GM23338 (cell line): ENCODE data around the gene ERVK3-1. TPM values are rescaled to one million over a fixed set of nuclear protein-coding genes. Genes with fewer than 3 reads are reported as not detected.

Experiments used
- ATAC-seq: fragments of 200-7000 bp; cut with Tn5 transposase; 3 replicates; pipeline ENCODE4 v1.9.1; 2020
- DNase-seq: peaks from one replicate; pipeline ENCODE4 v3.0.0-alpha.2; 2015; ENCODE audit warnings: low spot score
- H2AFZ ChIP-seq: fragments of 200-600 bp; sonication (generic); 2 replicates; pipeline ENCODE4 v1.8.0; 2016; ENCODE audit warnings: antibody characterized with exemption, mild to moderate bottlenecking, moderate library complexity
- H3F3A ChIP-seq: fragments of 200-600 bp; sonication (generic); replicated peaks from 2 replicates; pipeline ENCODE4 v1.8.0; 2017; ENCODE audit warnings: antibody characterized with exemption, mixed run types, low read depth
- H3K27ac ChIP-seq: fragments of 200-600 bp; sonication (generic); 2 replicates; pipeline ENCODE4 v1.6.1; 2016; ENCODE audit warnings: low read depth
- H3K27me3 ChIP-seq: fragments of 200-600 bp; sonication (generic); 2 replicates; pipeline ENCODE4 v1.8.0; 2016; ENCODE audit warnings: mild to moderate bottlenecking, mixed run types, moderate library complexity; ENCODE audit not compliant: insufficient read depth
- H3K36me3 ChIP-seq: fragments of 200-600 bp; sonication (generic); 2 replicates; pipeline ENCODE4 v1.8.0; 2016; ENCODE audit warnings: mild to moderate bottlenecking; ENCODE audit not compliant: insufficient read depth
- H3K4me1 ChIP-seq: fragments of 200-600 bp; sonication (generic); 2 replicates; pipeline ENCODE4 v1.8.0; 2016; ENCODE audit warnings: mild to moderate bottlenecking, moderate library complexity; ENCODE audit not compliant: insufficient read depth
- H3K4me2 ChIP-seq: fragments of 200-600 bp; sonication (generic); 2 replicates; pipeline ENCODE4 v1.7.1; 2017; ENCODE audit warnings: mixed run types
- H3K4me3 ChIP-seq: fragments of 200-600 bp; sonication (generic); 2 replicates; pipeline ENCODE4 v1.6.1; 2016; ENCODE audit warnings: mixed run types
- H3K79me2 ChIP-seq: fragments of 200-600 bp; sonication (generic); replicated peaks from 2 replicates; pipeline ENCODE4 v1.8.0; 2017; ENCODE audit warnings: mild to moderate bottlenecking; ENCODE audit not compliant: insufficient read depth
- H3K9me2 ChIP-seq: fragments of 200-600 bp; sonication (generic); 2 replicates; pipeline ENCODE4 v1.8.0; 2017; ENCODE audit not compliant: insufficient read depth
- H4K20me1 ChIP-seq: fragments of 200-600 bp; sonication (generic); replicated peaks from 2 replicates; pipeline ENCODE4 v1.8.0; 2017; ENCODE audit warnings: mild to moderate bottlenecking; ENCODE audit not compliant: insufficient read depth
- H3K27ac Mint-ChIP-seq: 2 replicates; pipeline ENCODE4 v1.8.0; 2020; ENCODE audit warnings: inconsistent platforms, mild to moderate bottlenecking, moderate library complexity, mixed read lengths
- H3K27me3 Mint-ChIP-seq: 3 replicates; pipeline ENCODE4 v1.8.0; 2022; ENCODE audit warnings: low read depth, mild to moderate bottlenecking, moderate library complexity, mixed read lengths, inconsistent platforms; ENCODE audit not compliant: insufficient read depth, poor library complexity
- H3K36me3 Mint-ChIP-seq: 3 replicates; pipeline ENCODE4 v1.8.0; 2021; ENCODE audit warnings: low read depth, mild to moderate bottlenecking, inconsistent platforms, moderate library complexity, mixed read lengths
- H3K4me1 Mint-ChIP-seq: 3 replicates; pipeline ENCODE4 v1.8.0; 2020; ENCODE audit warnings: mild to moderate bottlenecking, inconsistent platforms, mixed read lengths
- H3K4me3 Mint-ChIP-seq: 3 replicates; pipeline ENCODE4 v1.8.0; 2021; ENCODE audit warnings: moderate library complexity, mild to moderate bottlenecking, inconsistent platforms, mixed read lengths
- H3K9me3 Mint-ChIP-seq: 3 replicates; pipeline ENCODE4 v1.8.0; 2020; ENCODE audit warnings: moderate library complexity, mild to moderate bottlenecking, inconsistent platforms, mixed read lengths
- CREB1 ChIP-seq: fragments of 250-450 bp; sonication (Bioruptor Pico); IDR thresholded peaks from 2 replicates; pipeline ENCODE4 v1.5.0; 2020; ENCODE audit warnings: low read depth, mild to moderate bottlenecking, moderate library complexity
- CTCF ChIP-seq, 2 experiments: fragments of 200-600 bp in 1 of 2; sonication (generic) in 1 of 2; conservative IDR thresholded peaks; 2 replicates each; pipeline versions ENCODE4 v1.5.1 to v1.6.1; 2016 to 2017; ENCODE audit warnings: antibody characterized with exemption in 2 of 2, low read depth in 2 of 2, mild to moderate bottlenecking in 2 of 2, moderate library complexity in 1 of 2
- ETS1 ChIP-seq: IDR thresholded peaks from 2 replicates; pipeline ENCODE4 v1.6.1; 2016; ENCODE audit warnings: antibody characterized with exemption
- EZH2 ChIP-seq: fragments of 200-600 bp; sonication (generic); IDR thresholded peaks from one replicate; pipeline ENCODE4 v1.8.0; 2017; ENCODE audit warnings: antibody characterized with exemption, mild to moderate bottlenecking, low read depth; ENCODE audit not compliant: unreplicated experiment
- EZH2phosphoT487 ChIP-seq: fragments of 200-600 bp; sonication (generic); IDR thresholded peaks from one replicate; pipeline ENCODE4 v1.8.1; 2018; ENCODE audit warnings: antibody characterized with exemption; ENCODE audit not compliant: unreplicated experiment
- JUNB ChIP-seq: IDR thresholded peaks from one replicate; pipeline ENCODE4 v1.6.1; 2016; ENCODE audit warnings: antibody characterized with exemption; ENCODE audit not compliant: unreplicated experiment
- NANOG ChIP-seq: IDR thresholded peaks from 2 replicates; pipeline ENCODE4 v1.6.1; 2016; ENCODE audit warnings: antibody characterized with exemption, borderline replicate concordance
- POLR2AphosphoS5 ChIP-seq: IDR thresholded peaks from 2 replicates; pipeline ENCODE4 v1.6.1; 2016; ENCODE audit warnings: antibody characterized with exemption, low read depth
- REST ChIP-seq: IDR thresholded peaks from one replicate; pipeline ENCODE4 v1.6.1; 2018; ENCODE audit warnings: antibody characterized with exemption; ENCODE audit not compliant: unreplicated experiment
- STAT1 ChIP-seq: IDR thresholded peaks from one replicate; pipeline ENCODE4 v1.6.1; 2016; ENCODE audit warnings: antibody characterized with exemption; ENCODE audit not compliant: unreplicated experiment
- ZNF114 ChIP-seq: fragments of 250-450 bp; sonication (Bioruptor Pico); IDR thresholded peaks from 2 replicates; pipeline ENCODE4 v1.5.0; 2020; ENCODE audit warnings: mild to moderate bottlenecking, moderate library complexity
- ZNF331 ChIP-seq: fragments of 250-450 bp; sonication (Bioruptor Pico); IDR thresholded peaks from 2 replicates; pipeline ENCODE4 v1.5.0; 2020; ENCODE audit warnings: low read depth, mild to moderate bottlenecking, moderate library complexity
- ZNF462 ChIP-seq: fragments of 250-450 bp; sonication (Bioruptor Pico); IDR thresholded peaks from 2 replicates; pipeline ENCODE4 v1.5.0; 2020; ENCODE audit warnings: mild to moderate bottlenecking, moderate library complexity
- polyA plus RNA-seq: library from polyadenylated mRNA; unstranded; fragments of >200 nt; fragmentation: Nextera tagmentation; extraction: Ambion mirVana; gene quantifications from 2 replicates; pipeline ENCODE4 v1.2.1, GENCODE V29; 2016
- total RNA-seq: library from RNA; depleted of rRNA; stranded (reverse); fragments of >200 nt; shearing (Covaris generic); gene quantifications from 2 replicates; pipeline ENCODE4 v1.2.3, GENCODE V29; 2014

Gene ERVK3-1
- total and polyA plus RNA-seq, 2 experiments from 2014 or later: 34.4 to 66.2 TPM

GRCh38 chr19:58307736-58308135 is 2.6 kb downstream of the ERVK3-1 start:
- peaks cover 7% of the 10 kb centered on the region for H3K27me3 Mint-ChIP-seq
- Histone ChIP-seq H3F3A (0 out of 2 replicates have a peak, but pooled peaks cover 8% of the 10 kb centered on the region), H4K20me1 (peaks cover 14% of the 10 kb centered on the region), H3K4me3 (no peak overlapping the region), H3K36me3 (peaks cover 3% of the 10 kb centered on the region), H3K4me2 (no peak overlapping the region), H3K27ac (no peak overlapping the region), H3K9me2 (no peaks in the 10 kb centered on the region), H3K27me3 (no peaks in the 10 kb centered on the region), H2AFZ (no peak overlapping the region), H3K79me2 (peaks cover 14% of the 10 kb centered on the region), H3K4me1 (peaks cover 6% of the 10 kb centered on the region; the same call in 1 of the 2 replicates)
- peaks cover 52% of the 10 kb centered on the region for H3K36me3 Mint-ChIP-seq
- H3K27ac Mint-ChIP-seq: no peak overlapping the region
- DNase-seq (no peak), ATAC-seq (no peak)
- no peak for TF ChIP-seq NANOG
- no peak for TF ChIP-seq CTCF (conservative IDR thresholded peaks at IDR 0.05; ENCODE audit: low read depth in 2 of 2)
- no peak for TF ChIP-seq ZNF331
- TF ChIP-seq JUNB: no peak
- no peak for TF ChIP-seq ZNF462 (CRISPR knock-in tag)
- no peak for TF ChIP-seq POLR2AphosphoS5
- no peak for TF ChIP-seq ZNF114 (CRISPR knock-in tag)
- TF ChIP-seq EZH2phosphoT487: no peak
- TF ChIP-seq REST: no peak
- TF ChIP-seq STAT1: no peak
- no peak for TF ChIP-seq CREB1 (CRISPR knock-in tag)
- no peak for TF ChIP-seq ETS1
- no peak for TF ChIP-seq EZH2
- H3K4me3 Mint-ChIP-seq: no peak overlapping the region
- no peaks in the 10 kb centered on the region for H3K9me3 Mint-ChIP-seq
- H3K4me1 Mint-ChIP-seq: peaks cover 13% of the 10 kb centered on the region
